ENCODE measurements around the gene WDR17. TPM values are rescaled to one million over a fixed set of nuclear protein-coding genes. Genes with fewer than 3 reads are reported as not detected.

WDR17 gene
- under 1 TPM; 0.45 to 0.98 (median 0.59) TPM for polyA plus RNA-seq

DNA sequence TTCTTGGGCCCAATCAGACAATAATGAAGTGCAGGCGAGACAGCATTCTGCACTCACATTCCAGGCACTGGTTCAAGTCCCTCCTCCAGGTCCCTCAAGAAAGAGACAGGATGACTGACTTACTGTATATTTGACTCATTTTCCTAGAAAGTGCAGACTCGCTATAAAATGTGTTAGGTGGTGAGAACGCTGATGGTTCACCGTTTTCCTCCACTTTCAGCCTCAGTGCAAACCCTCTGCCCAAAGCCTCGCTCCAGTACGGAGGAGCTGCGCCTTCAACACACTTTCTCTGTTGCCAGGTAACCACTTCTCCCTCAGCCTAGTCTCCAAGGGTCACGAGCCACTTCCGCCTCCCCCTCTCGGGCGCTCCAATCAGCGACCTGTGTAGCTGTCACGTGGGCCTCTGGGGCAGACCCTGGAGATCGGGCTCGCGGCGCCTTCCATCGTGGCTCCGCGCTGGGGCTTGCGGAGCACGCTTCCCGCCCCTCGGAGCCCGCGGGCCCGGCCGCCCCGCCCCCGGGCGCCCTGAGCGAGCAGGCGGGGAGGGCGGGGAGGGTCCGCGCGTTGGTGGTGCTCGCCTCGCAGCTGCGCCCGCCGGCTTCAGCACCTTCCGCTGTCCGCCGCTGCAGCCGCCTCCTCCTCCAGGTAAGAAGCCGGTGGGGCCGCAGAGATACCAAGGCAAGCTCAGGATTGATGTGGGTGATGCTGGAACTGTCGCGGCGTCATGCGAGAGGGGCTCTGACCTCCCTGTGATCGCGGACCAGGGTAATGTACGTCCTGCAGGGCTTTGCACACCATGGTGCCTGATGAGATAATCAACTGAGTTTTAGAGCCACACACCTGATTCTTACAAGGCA is at the start of gene WDR17:
TSS of gene WDR17 (plus strand) at position 407 of the 857 bp plus-strand sequence. CDS start 45,740 bp downstream, outside the sequence.
- no peak within 1 kb of the TSS for H3K27ac ChIP-seq (ENCODE audit: low read depth, low read length)
- WGBS, 3 donors: 1% methylated on average over 45 to 55 of the region's 55 CpGs

- WGBS, 3 donors: 71 to 82% (median 81%) methylated on average over 4 of the region's 4 CpGs
- no peak overlapping the region for H3K27ac ChIP-seq (ENCODE audit: low read depth, low read length)
Measured at GRCh38 chr4:176016601-176017000, 49.0 kb upstream of the WDR17 start.

DNA sequence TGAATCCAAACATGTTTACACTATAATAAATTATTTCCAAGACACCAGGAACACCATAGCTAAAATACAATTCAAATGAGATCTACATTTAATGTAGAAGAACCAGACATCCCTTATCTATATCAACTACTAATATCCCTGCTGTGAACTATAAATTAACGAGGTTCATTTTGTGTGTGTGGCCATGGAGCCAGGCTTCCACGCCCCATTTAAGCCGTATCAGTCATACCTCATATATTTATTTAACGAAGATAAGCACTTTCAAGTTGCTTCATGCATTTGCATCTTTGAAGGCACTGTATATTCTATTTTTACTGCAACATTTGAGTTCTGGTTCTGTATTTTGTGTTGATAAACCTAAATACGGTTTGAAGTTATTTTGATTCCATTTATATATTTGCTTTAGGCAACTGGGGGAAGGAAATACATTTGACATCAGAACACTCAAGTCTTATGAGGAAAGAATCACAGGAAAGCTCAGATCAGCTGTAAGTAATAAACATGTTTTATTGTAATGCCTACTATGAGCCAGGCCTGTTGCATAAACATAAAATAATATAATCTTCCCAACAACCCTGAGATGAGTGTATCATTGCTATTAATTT is 45.1 kb upstream of the WDR17 start:
- no peak overlapping the region for H3K27ac ChIP-seq (ENCODE audit: low read depth, low read length)
- WGBS, 3 donors: 52 to 75% (median 75%) methylated on average over 5 of the region's 5 CpGs

GRCh38 chr4:176030391-176030790 is 35.2 kb upstream of the WDR17 start:
- WGBS, 3 donors: 74 to 89% (median 88%) methylated on average over 2 of the region's 2 CpGs
- H3K27ac ChIP-seq (ENCODE audit: low read depth, low read length): no peak overlapping the region

DNA sequence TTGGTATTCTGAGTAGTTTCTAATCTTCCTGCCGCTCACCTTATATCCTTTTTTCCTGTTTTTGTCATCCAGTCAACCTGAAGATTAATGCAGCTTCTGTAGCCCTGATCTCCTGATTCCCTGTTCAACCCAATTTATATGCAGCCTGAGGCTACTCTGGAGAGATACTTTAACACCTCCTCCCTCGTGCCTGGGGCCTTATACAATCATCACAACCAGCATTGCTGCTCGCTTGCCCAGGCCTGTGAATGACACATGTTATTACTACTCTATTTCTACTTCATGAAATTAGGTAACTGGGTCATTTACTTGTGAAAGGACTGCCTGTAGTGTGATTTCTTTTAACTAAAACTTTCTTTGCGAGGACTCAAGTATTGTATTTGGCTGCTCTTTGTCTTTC is 33.7 kb upstream of the WDR17 start:
- no peak overlapping the region for H3K27ac ChIP-seq (ENCODE audit: low read depth, low read length)
- 42 to 67% (median 51%) methylated on average over 4 of the region's 4 CpGs for WGBS, 3 donors

DNA sequence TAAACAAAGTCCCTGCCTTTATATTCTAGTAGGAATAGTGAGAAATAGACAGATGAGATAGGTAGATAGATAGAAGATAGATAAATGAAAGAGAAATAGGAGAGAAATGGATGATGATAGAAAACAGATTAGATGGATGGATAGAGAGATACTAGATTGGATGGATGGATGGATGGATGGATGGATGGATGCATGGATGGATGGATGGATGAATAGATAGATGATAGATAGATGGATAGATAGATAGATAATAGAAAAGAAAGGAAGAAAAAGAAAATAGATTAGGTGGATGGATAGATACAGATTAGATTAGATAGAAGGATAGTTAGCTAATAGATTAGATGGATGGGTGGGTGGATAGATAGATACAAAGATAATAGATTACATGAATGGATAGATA is 33.2 kb upstream of the WDR17 start:
- H3K27ac ChIP-seq (ENCODE audit: low read depth, low read length): no peak overlapping the region

GRCh38 chr4:176034499-176034898 is 31.1 kb upstream of the WDR17 start:
- no peak overlapping the region for H3K27ac ChIP-seq (ENCODE audit: low read depth, low read length)
- WGBS, 3 donors: 25 to 32% (median 31%) methylated on average over 1 of the region's 1 CpG

DNA sequence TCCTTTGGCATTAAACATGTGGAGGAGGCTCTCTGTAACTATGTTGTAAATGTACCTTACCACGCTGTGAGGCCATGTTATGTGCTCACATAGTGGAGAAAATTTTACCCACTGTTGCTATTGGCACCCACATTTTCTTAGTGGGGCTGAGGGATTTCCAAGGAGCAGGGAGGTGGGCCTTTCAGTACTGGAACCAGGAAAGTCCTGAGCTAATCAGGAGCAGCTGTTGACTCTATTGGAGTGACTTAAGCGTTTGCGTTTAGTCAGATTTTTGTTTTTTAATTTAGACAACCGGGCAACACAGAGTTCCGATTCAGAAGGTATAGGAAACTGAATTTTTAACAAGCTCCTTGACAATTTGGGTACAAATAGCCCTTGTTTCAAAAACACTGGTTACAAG is 30.7 kb upstream of the WDR17 start:
- no peak overlapping the region for H3K27ac ChIP-seq (ENCODE audit: low read depth, low read length)
- 69 to 76% (median 71%) methylated on average over 5 of the region's 5 CpGs for WGBS, 3 donors

GRCh38 chr4:176036585-176037205 is 28.9 kb upstream of the WDR17 start:
- no peak overlapping the region for H3K27ac ChIP-seq (ENCODE audit: low read depth, low read length)
- 66 to 81% (median 77%) methylated on average over 3 of the region's 3 CpGs for WGBS, 3 donors

DNA sequence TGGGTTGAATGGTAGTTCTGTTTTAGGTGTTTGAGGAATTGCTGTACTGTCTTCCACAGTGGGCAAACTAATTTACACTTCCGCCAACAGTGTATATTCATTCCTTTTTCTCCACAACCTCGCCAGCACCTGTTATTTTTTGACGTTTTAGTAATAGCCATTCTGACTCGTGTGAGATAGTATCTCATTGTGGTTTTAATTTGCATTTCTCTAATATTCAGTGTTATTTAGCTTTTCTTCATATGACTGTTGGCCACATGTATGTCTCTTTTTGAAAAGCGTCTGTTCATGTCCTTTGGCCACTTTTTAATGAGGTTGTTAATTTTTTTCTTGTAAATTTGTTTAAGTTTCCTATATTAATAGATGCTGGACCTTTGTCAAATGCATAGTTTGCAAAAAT is 26.9 kb upstream of the WDR17 start:
- 92 to 93% (median 93%) methylated on average over 5 of the region's 5 CpGs for WGBS, 3 donors
- no peak overlapping the region for H3K27ac ChIP-seq (ENCODE audit: low read depth, low read length)

DNA sequence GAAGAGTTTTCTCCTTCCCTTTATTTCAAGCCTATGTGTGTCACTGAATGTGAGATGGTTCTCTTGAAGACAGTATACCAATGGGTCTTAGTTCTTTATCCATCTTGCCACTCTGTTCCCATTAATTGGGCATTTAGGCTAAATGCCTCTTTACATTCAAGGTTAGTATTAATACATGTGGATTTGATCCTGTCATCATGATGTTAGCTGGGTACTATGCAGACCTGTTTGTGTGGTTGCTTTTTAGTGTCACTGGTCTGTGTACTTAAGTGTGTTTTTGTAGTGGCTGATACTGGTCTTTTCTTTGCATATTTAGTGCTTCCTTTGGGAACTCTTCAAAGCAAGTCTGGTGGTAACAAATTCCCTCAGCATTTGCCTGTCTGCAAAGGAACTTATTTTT is 23.4 kb upstream of the WDR17 start:
- no peak overlapping the region for H3K27ac ChIP-seq (ENCODE audit: low read depth, low read length)

DNA sequence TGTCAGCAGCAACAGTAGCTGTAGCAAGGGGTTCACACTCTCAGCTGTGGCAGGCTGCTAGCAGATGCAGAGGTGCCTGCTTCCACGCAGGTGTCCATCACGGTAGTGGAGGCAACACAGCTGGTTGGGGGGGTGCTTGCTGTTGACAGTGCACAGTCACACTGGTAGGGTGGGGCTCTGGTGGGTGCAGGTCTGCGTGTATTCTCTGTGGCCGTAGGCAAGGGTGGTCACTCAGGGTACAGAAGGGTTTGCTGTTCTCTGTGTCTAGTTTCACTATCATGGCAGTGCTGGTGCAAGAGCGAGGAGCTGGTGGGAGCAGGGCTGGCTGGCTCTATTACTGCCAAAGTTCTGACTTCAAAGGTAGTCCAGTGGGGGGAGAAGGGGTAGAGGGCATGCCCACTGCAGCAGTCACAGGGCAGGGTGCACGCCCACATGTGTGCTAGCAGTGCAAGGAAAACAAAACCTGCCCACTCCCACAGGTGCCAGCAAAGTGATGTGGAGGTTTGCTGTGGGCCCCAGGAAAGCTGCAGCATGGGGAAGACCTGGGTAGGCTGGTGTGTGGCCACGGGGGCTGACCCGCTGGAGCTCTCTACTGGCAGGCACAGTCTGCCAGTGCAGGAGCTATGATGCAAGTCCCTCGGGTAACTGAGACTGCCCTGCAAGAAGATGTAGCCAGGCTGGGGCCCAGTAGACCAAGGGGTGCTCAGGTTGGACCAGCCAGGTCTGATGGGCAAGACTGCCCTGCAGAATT is 21.6 kb upstream of the WDR17 start:
- H3K27ac ChIP-seq (ENCODE audit: low read depth, low read length): no peak overlapping the region
- 58 to 68% (median 67%) methylated on average over 9 of the region's 9 CpGs for WGBS, 3 donors

GRCh38 chr4:176044589-176044951 is 21.1 kb upstream of the WDR17 start:
- 56 to 59% (median 58%) methylated on average over 4 of the region's 4 CpGs for WGBS, 3 donors
- H3K27ac ChIP-seq (ENCODE audit: low read depth, low read length): no peak overlapping the region

- H3K27ac ChIP-seq (ENCODE audit: low read depth, low read length): no peak overlapping the region
Measured at GRCh38 chr4:176048631-176049030, 17.0 kb upstream of the WDR17 start.

DNA sequence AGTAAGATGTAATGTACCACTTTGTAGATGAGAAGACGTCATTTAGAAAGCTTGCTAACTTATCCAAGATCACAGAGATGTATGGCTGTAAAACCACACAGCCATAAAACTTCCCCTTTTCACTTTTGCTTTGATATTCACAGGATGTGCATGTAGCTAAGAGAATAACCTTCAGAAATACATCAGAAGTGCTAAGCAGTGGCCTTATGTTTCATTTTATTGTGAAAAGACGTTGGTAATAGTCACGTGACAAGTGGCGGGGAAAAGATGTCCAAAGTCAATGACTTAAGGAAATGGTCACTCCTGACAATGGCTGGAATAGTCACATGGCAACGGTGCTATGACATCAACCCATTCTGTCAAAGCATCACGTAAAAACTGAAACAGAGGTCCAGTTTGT is 12.9 kb upstream of the WDR17 start:
- WGBS, 3 donors: 50 to 56% (median 55%) methylated on average over 6 of the region's 6 CpGs
- no peak overlapping the region for H3K27ac ChIP-seq (ENCODE audit: low read depth, low read length)

More at GRCh38 chr4:176048631-176049030, 17.0 kb upstream of the WDR17 start:
- 64 to 80% (median 74%) methylated on average over 4 of the region's 4 CpGs for WGBS, 3 donors

- 57 to 88% (median 65%) methylated on average over 2 of the region's 2 CpGs for WGBS, 3 donors
- no peak overlapping the region for H3K27ac ChIP-seq (ENCODE audit: low read depth, low read length)
Measured at GRCh38 chr4:176053785-176054184, 11.9 kb upstream of the WDR17 start.

GRCh38 chr4:176054942-176055341 is 10.7 kb upstream of the WDR17 start:
- no peak overlapping the region for H3K27ac ChIP-seq (ENCODE audit: low read depth, low read length)
- 19 to 37% (median 34%) methylated on average over 2 of the region's 2 CpGs for WGBS, 3 donors

- H3K27ac ChIP-seq (ENCODE audit: low read depth, low read length): no peak overlapping the region
- WGBS, 3 donors: 85 to 92% (median 88%) methylated on average over 20 of the region's 20 CpGs
Measured at GRCh38 chr4:176063718-176064117, 1.9 kb upstream of the WDR17 start.

DNA sequence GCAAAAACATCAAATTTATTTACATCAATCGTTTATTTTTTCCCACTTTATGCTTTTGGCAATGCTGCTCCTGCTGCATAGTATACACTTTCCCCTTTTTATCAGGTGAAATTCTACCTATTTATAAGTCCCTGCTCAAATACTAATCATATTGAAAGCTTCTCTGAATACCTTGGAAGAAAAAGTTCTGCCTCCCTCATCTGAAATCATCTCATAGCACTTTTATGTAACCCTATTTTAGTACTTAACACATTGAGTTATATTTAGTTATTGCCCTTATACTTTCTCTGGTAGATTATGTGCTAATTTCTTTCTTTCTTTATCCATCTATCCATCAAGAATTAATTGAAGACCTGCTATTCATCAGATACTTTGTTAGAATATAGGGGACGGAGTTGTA is 1.1 kb upstream of the WDR17 start:
- 85 to 95% (median 94%) methylated on average over 2 of the region's 2 CpGs for WGBS, 3 donors
- H3K27ac ChIP-seq (ENCODE audit: low read depth, low read length): no peak overlapping the region
